WTC11 (cell line): ENCODE data around the gene ZSWIM3. TPM values are rescaled to one million over a fixed set of nuclear protein-coding genes. Genes with fewer than 3 reads are reported as not detected.
"Not testable (repeated sequence)": the region's sequence is repeated elsewhere in the genome, so short reads cannot be mapped to it uniquely, and the experiment has no call there.

Source experiments
- ATAC-seq: fragments of 200-7000 bp; cut with Tn5 transposase; 2 replicates; pipeline ENCODE4 v1.10.0; 2021; ENCODE audit warnings: mild to moderate bottlenecking, moderate library complexity
- CTCF ChIA-PET: fragments of 300-600 bp; sonication (Branson Sonifier 250); formaldehyde crosslinking; loops from one replicate; lab custom pipeline; 2021; ENCODE audit warnings: antibody characterized with exemption; lab: Charles Lee
- POLR2A ChIA-PET: fragments of 350-600 bp; sonication (Branson Sonifier 250); formaldehyde crosslinking; loops from one replicate; lab custom pipeline; 2021; ENCODE audit warnings: antibody characterized with exemption; lab: Charles Lee
- DNase-seq: peaks from one replicate; pipeline ENCODE4 v3.0.0; 2021; ENCODE audit warnings: low spot score
- H3K27ac Mint-ChIP-seq: 2 replicates; pipeline ENCODE4 v1.8.0; 2021; ENCODE audit warnings: mixed read lengths
- H3K27me3 Mint-ChIP-seq: 2 replicates; pipeline ENCODE4 v1.8.0; 2021; ENCODE audit warnings: low read depth, mild to moderate bottlenecking, moderate library complexity, mixed read lengths
- H3K36me3 Mint-ChIP-seq: 2 replicates; pipeline ENCODE4 v1.8.0; 2021; ENCODE audit warnings: mixed read lengths
- H3K4me1 Mint-ChIP-seq: 2 replicates; pipeline ENCODE4 v1.8.0; 2022; ENCODE audit warnings: mixed read lengths
- H3K4me3 Mint-ChIP-seq: 2 replicates; pipeline ENCODE4 v1.8.0; 2021; ENCODE audit warnings: mild to moderate bottlenecking, moderate library complexity, mixed read lengths
- H3K9me3 Mint-ChIP-seq: 2 replicates; pipeline ENCODE4 v1.8.0; 2021; ENCODE audit warnings: mixed read lengths
- AR ChIP-seq: fragments of 250-450 bp; sonication (Bioruptor Pico); IDR thresholded peaks from 2 replicates; pipeline ENCODE4 v1.9.0; 2021; ENCODE audit warnings: mild to moderate bottlenecking
- CREB1 ChIP-seq: sonication (generic); formaldehyde crosslinking; IDR thresholded peaks from 2 replicates; pipeline ENCODE4 v1.8.0; 2023; ENCODE audit warnings: mild to moderate bottlenecking, missing genetic modification reagents
- ETV6 ChIP-seq: sonication (generic); formaldehyde crosslinking; IDR thresholded peaks from 2 replicates; pipeline ENCODE4 v1.8.1; 2022; ENCODE audit warnings: mild to moderate bottlenecking, missing genetic modification reagents
- GTF2I ChIP-seq: fragments of 250-450 bp; sonication (Bioruptor Pico); conservative IDR thresholded peaks from 2 replicates; pipeline ENCODE4 v1.4.0; 2021; ENCODE audit warnings: mild to moderate bottlenecking
- HMGA2 ChIP-seq: fragments of 250-450 bp; sonication (Bioruptor Pico); IDR thresholded peaks from 2 replicates; pipeline ENCODE4 v1.4.0; 2021; ENCODE audit warnings: mild to moderate bottlenecking, moderate library complexity
- JUN ChIP-seq: sonication (generic); formaldehyde crosslinking; IDR thresholded peaks from 2 replicates; pipeline ENCODE4 v1.8.0; 2023; ENCODE audit warnings: mild to moderate bottlenecking, missing genetic modification reagents
- KAT7 ChIP-seq: sonication (generic); formaldehyde crosslinking; IDR thresholded peaks from 2 replicates; pipeline ENCODE4 v1.8.1; 2023; ENCODE audit warnings: missing genetic modification reagents, mild to moderate bottlenecking, borderline replicate concordance
- MAX ChIP-seq: sonication (generic); formaldehyde crosslinking; IDR thresholded peaks from 2 replicates; pipeline ENCODE4 v1.8.0; 2022; ENCODE audit warnings: mild to moderate bottlenecking, missing genetic modification reagents
- MLX ChIP-seq: sonication (generic); formaldehyde crosslinking; IDR thresholded peaks from 2 replicates; pipeline ENCODE4 v1.8.1; 2023; ENCODE audit warnings: mild to moderate bottlenecking, missing genetic modification reagents, moderate library complexity
- NFYB ChIP-seq: sonication (generic); formaldehyde crosslinking; conservative IDR thresholded peaks from 2 replicates; pipeline ENCODE4 v1.8.0; 2022; ENCODE audit warnings: low read depth, missing genetic modification reagents
- NR1H2 ChIP-seq: sonication (generic); formaldehyde crosslinking; IDR thresholded peaks from 2 replicates; pipeline ENCODE4 v1.9.0; 2021; ENCODE audit warnings: mild to moderate bottlenecking, moderate library complexity, missing genetic modification reagents
- OVOL2 ChIP-seq: fragments of 250-450 bp; sonication (Bioruptor Pico); IDR thresholded peaks from 2 replicates; pipeline ENCODE4 v1.9.0; 2021; ENCODE audit warnings: mild to moderate bottlenecking, borderline replicate concordance
- PRDM15 ChIP-seq: sonication (generic); formaldehyde crosslinking; IDR thresholded peaks from 2 replicates; pipeline ENCODE4 v1.8.0; 2022; ENCODE audit warnings: missing genetic modification reagents
- SMAD3 ChIP-seq: sonication (generic); formaldehyde crosslinking; IDR thresholded peaks from 2 replicates; pipeline ENCODE4 v1.8.0; 2022; ENCODE audit warnings: missing genetic modification reagents, mild to moderate bottlenecking, borderline replicate concordance
- SMAD4 ChIP-seq: sonication (generic); formaldehyde crosslinking; IDR thresholded peaks from 2 replicates; pipeline ENCODE4 v1.8.0; 2022; ENCODE audit warnings: mild to moderate bottlenecking, missing genetic modification reagents
- SOX15 ChIP-seq: fragments of 250-450 bp; sonication (Bioruptor Pico); IDR thresholded peaks from 2 replicates; pipeline ENCODE4 v1.9.0; 2021; ENCODE audit warnings: mild to moderate bottlenecking
- SP1 ChIP-seq: sonication (generic); formaldehyde crosslinking; conservative IDR thresholded peaks from 2 replicates; pipeline ENCODE4 v1.8.1; 2022; ENCODE audit warnings: missing genetic modification reagents
- TCF7 ChIP-seq: sonication (generic); formaldehyde crosslinking; IDR thresholded peaks from 2 replicates; pipeline ENCODE4 v1.8.0; 2022; ENCODE audit warnings: mild to moderate bottlenecking, low read depth, missing genetic modification reagents, moderate library complexity
- TP53 ChIP-seq: sonication (generic); formaldehyde crosslinking; IDR thresholded peaks from 2 replicates; pipeline ENCODE4 v1.8.1; 2023; ENCODE audit warnings: mild to moderate bottlenecking, missing genetic modification reagents
- ZBTB21 ChIP-seq: sonication (generic); formaldehyde crosslinking; IDR thresholded peaks from 2 replicates; pipeline ENCODE4 v1.8.1; 2023; ENCODE audit warnings: mild to moderate bottlenecking, missing genetic modification reagents, borderline replicate concordance
- ZNF138 ChIP-seq: sonication (generic); formaldehyde crosslinking; conservative IDR thresholded peaks from 2 replicates; pipeline ENCODE4 v1.8.1; 2022; ENCODE audit warnings: mild to moderate bottlenecking, moderate library complexity, missing genetic modification reagents
- total RNA-seq: library from RNA; stranded (reverse); gene quantifications from 3 replicates; pipeline ENCODE4 v1.2.3, GENCODE V29; 2021

Gene ZSWIM3
- total RNA-seq, 1 experiment from 2014 or later, result 3.4 TPM

- H3K36me3 Mint-ChIP-seq, result peaks cover 44% of the 10 kb centered on the region
- H3K4me1 Mint-ChIP-seq, result no peaks in the 10 kb centered on the region
- POLR2A ChIA-PET, result interaction anchor here (0.7 to 1.5 kb wide), 2 partner anchors 35 to 50 kb away, joined by 3 to 5 read pairs; no protein-coding TSS in a partner anchor
- no peak overlapping the region for H3K27ac Mint-ChIP-seq
- DNase-seq (no peak), ATAC-seq (no peak)
- no peak for TF ChIP-seq ZNF138
- no peak for TF ChIP-seq SOX15 (CRISPR knock-in tag)
- no peak for TF ChIP-seq NR1H2 (CRISPR knock-in tag)
- no peak for TF ChIP-seq JUN (CRISPR knock-in tag)
- no peak for TF ChIP-seq KAT7 (CRISPR knock-in tag)
- TF ChIP-seq TP53, result no peak
- TF ChIP-seq AR (CRISPR knock-in tag), result no peak
- TF ChIP-seq SMAD3 (CRISPR knock-in tag), result no peak
- TF ChIP-seq NFYB (CRISPR knock-in tag), result no peak
- H3K4me3 Mint-ChIP-seq, result no peak overlapping the region
- CTCF ChIA-PET, result interaction anchor here (1.4 kb wide), 1 partner anchor 9 kb away, joined by 8 read pairs; no protein-coding TSS in a partner anchor
- H3K9me3 Mint-ChIP-seq, result no peaks in the 10 kb centered on the region
- no peaks in the 10 kb centered on the region for H3K27me3 Mint-ChIP-seq
Measured at GRCh38 chr20:45899046-45899835, 41.8 kb downstream of the ZSWIM3 start.

- peaks cover 62% of the 10 kb centered on the region for H3K36me3 Mint-ChIP-seq
- H3K27me3 Mint-ChIP-seq, DNase-seq, H3K9me3 Mint-ChIP-seq, ATAC-seq, H3K27ac Mint-ChIP-seq, POLR2A ChIA-PET, H3K4me1 Mint-ChIP-seq, H3K4me3 Mint-ChIP-seq: not testable (repeated sequence)
- CTCF ChIA-PET, result interaction anchor here (1.2 kb wide), 1 partner anchor 11 kb away, joined by 4 read pairs; the partner anchor contains the start of gene NEURL2
Measured at GRCh38 chr20:45901332-45901731, 43.9 kb downstream of the ZSWIM3 start.

- H3K27me3 Mint-ChIP-seq, result no peaks in the 10 kb centered on the region
- ChIA-PET POLR2A (interaction anchor here (0.7 kb wide), 1 partner anchor 21 kb away, joined by 7 read pairs; no protein-coding TSS in a partner anchor), CTCF (interaction anchor here (0.6 to 1.2 kb wide), 2 partner anchors 12 to 22 kb away, joined by 3 to 4 read pairs; partner anchors contain the start of gene NEURL2)
- H3K9me3 Mint-ChIP-seq, result no peaks in the 10 kb centered on the region
- no peak overlapping the region for H3K27ac Mint-ChIP-seq
- TF ChIP-seq OVOL2 (CRISPR knock-in tag) (no peak), GTF2I (CRISPR knock-in tag) (no peak), SP1 (no peak), MLX (no peak), MAX (CRISPR knock-in tag) (no peak), SMAD4 (no peak), ETV6 (CRISPR knock-in tag) (no peak), HMGA2 (no peak), TCF7 (CRISPR knock-in tag) (no peak), ZBTB21 (CRISPR knock-in tag) (no peak), CREB1 (no peak), PRDM15 (CRISPR knock-in tag) (no peak)
- DNase-seq (no peak), ATAC-seq (no peak)
- H3K4me1 Mint-ChIP-seq, result no peaks in the 10 kb centered on the region
- H3K36me3 Mint-ChIP-seq, result peaks cover 61% of the 10 kb centered on the region
- H3K4me3 Mint-ChIP-seq, result no peak overlapping the region
Measured at GRCh38 chr20:45902199-45902701, 44.8 kb downstream of the ZSWIM3 start.
